ENCODE data around the gene ENTHD1.

ENTHD1 gene

DNA sequence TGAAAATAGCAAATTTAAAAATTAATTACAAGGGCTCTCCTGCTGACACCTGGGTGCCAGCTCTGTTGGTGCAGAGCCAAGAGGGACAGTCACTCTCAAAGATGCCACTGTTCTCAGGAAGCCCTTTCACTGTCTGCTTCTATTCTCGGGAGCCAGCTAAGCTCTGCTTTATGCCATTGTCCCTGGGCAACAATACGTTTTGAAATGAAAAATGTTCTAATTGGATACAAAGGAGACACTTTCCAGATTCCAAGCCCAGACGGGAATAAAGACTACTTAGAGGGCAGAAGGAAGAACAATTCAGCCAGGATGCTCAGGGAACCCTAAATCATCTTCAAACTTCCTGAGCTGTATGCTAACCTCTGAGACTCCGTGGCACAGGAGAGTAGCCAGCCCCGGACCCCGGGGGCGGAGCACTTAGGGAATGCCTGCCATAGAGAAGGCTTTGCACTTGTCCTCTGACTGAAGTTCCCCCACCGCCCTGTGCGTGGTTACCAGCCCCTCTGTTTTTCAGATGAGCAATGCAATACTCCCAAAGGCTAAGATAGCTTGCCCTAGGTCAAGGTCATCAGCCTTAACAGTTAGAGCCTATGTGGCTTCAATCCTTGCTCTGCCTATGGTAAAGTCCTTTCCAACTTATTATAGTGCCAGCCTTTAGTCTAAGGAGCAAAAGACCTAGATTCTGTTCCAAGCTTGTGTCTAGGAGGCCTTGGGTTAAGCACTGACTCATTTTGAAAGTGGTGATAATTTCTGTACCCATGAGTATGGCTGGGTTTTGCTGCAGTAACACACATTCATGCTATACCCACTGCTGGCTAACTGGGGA, 172.1 kb downstream of the ENTHD1 start:
- TF ChIP-seq FOXK2 (IDR thresholded peaks at IDR 0.05) (no peak), BHLHE40 (IDR thresholded peaks at IDR 0.05; ENCODE audit: borderline replicate concordance) (no peak), LEF1 (IDR thresholded peaks at IDR 0.05; ENCODE audit: borderline replicate concordance) (no peak), FOXA1 (IDR thresholded peaks at IDR 0.05) (no peak), SP1 (IDR thresholded peaks at IDR 0.05) (no peak), HDGF (IDR thresholded peaks at IDR 0.05; ENCODE audit: borderline replicate concordance) (no peak), ELF4 (IDR thresholded peaks at IDR 0.05) (no peak), FOXM1 (IDR thresholded peaks at IDR 0.05; ENCODE audit: borderline replicate concordance) (no peak), CTBP1 (IDR thresholded peaks at IDR 0.05; ENCODE audit: borderline replicate concordance) (no peak), SUZ12 (IDR thresholded peaks at IDR 0.05) (no peak), TARDBP (IDR thresholded peaks at IDR 0.05) (no peak)
- TF ChIP-seq, protein P1, sequence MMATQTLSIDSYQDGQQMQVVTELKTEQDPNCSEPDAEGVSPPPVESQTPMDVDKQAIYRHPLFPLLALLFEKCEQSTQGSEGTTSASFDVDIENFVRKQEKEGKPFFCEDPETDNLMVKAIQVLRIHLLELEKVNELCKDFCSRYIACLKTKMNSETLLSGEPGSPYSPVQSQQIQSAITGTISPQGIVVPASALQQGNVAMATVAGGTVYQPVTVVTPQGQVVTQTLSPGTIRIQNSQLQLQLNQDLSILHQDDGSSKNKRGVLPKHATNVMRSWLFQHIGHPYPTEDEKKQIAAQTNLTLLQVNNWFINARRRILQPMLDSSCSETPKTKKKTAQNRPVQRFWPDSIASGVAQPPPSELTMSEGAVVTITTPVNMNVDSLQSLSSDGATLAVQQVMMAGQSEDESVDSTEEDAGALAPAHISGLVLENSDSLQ (IDR thresholded peaks at IDR 0.05), result no peak
- DNase-seq (ENCODE audit: extremely low spot score), result no peak
- ChIA-PET CTCF (no interaction called here), POLR2A (no interaction called here)

DNA sequence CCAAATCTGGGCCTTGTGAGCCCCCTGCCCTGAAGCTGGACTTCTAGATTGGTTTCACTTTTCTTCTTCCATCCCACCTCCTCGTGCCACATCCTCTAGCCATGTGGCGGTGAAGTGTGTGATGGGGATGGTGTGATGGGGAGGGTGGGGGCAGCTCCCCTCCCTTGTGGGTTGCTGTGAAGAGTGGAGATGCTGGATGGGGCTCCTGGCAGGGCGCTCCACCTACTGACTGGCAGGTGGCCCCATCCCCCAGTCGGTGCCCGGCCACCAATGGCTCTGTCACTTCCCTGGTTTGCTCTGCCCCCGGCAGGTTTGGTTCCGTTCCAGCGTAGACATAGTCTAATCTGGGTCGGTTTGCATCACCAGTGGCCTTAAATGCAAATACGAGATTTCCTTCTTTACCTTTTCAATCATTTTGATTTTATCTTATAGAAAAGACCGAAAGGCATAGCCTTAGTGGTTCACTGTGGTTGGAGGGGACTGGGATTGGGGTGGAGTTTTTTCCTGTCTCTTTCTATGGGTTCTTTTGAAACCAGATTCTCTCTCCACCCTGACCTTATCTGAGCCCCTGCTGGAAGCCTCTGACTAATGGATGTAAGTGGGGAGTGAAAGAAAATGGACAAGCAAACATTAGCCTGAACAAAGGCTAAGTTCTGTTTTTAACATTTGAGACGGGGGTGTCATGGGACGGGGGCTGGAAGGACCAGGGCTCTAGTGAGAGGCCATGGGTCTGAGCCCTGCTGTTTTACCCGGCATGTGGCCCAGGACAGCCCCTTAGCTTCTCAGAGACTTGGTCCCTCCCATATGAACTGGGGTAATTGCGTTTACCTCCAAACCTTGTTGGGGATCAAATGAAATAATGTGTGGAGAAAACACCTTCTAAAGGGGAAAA, 173.8 kb downstream of the ENTHD1 start:
- DNase-seq (ENCODE audit: extremely low spot score), result no peak
- ChIA-PET CTCF (no interaction called here), POLR2A (no interaction called here)
- TF ChIP-seq ARNT (IDR thresholded peaks at IDR 0.05) (no peak), TARDBP (IDR thresholded peaks at IDR 0.05) (no peak), ZNF384 (IDR thresholded peaks at IDR 0.05) (no peak), SP1 (IDR thresholded peaks at IDR 0.05) (no peak)

DNA sequence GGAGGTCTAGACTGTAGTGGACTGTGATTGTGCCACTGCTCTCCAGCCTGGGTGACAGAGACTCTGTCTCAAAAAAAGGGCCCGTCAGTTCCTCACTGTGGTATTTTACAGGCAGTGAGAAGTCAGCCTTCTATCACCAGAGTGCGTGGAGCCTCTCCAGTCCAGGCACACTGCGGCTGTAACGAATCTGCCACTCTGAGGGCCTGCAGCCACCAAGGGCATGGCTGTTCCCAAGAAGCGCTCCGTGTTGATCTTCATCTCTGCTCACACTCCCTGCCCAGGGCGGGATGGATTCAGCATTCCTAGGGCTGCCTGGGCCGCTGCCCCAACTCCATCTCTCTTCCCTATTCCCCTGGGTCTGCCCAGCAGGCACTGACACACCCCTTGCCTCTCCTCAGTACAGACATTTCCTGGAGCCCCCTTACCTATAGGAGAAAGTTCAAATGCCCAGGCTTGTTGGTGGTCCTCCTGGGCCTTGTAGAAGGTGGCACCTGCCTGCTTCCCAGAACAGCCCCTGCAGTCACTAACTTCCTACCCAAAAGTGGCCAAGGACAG, 174.6 kb downstream of the ENTHD1 start:
- POLR2A ChIA-PET, result no interaction called here
- TF ChIP-seq NFRKB (IDR thresholded peaks at IDR 0.05) (no peak), ZNF384 (IDR thresholded peaks at IDR 0.05) (no peak), FOXA1 (IDR thresholded peaks at IDR 0.05) (no peak), SP1 (IDR thresholded peaks at IDR 0.05) (no peak), HDGF (IDR thresholded peaks at IDR 0.05; ENCODE audit: borderline replicate concordance) (no peak), LEF1 (IDR thresholded peaks at IDR 0.05; ENCODE audit: borderline replicate concordance) (no peak), ARNT (IDR thresholded peaks at IDR 0.05) (no peak), TARDBP (IDR thresholded peaks at IDR 0.05) (no peak), ELF4 (IDR thresholded peaks at IDR 0.05) (no peak), BHLHE40 (IDR thresholded peaks at IDR 0.05; ENCODE audit: borderline replicate concordance) (no peak), CTBP1 (IDR thresholded peaks at IDR 0.05; ENCODE audit: borderline replicate concordance) (no peak), FOXK2 (IDR thresholded peaks at IDR 0.05) (no peak), L3MBTL2 (conservative IDR thresholded peaks at IDR 0.05) (no peak), FOXM1 (IDR thresholded peaks at IDR 0.05; ENCODE audit: borderline replicate concordance) (no peak), SUZ12 (IDR thresholded peaks at IDR 0.05) (no peak)
- TF ChIP-seq, protein P1 (IDR thresholded peaks at IDR 0.05), result no peak
- CTCF ChIA-PET, result no interaction called here

DNA sequence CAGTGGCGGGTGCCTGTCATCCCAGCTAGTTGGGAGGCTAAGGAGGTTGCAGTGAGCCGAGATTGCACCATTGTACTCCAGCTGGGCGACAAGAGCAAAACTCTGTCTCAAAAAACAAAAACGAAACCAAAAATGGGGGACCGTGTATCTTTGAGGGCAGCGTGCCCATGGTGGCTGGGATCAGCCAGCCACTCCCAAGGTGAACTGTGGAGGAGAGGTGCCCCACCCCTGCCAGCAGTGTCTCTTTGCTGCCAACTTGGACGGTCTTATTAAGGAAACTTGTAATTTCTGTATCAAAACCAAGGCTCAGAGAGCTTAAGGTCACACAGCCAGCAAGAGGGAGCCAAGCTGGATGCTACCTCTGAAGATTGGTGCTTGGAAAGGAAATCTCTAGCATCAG, 175.4 kb downstream of the ENTHD1 start:
- CTCF ChIA-PET, result no interaction called here
- no peak for TF ChIP-seq TARDBP (IDR thresholded peaks at IDR 0.05)
- TF ChIP-seq FOXK2 (IDR thresholded peaks at IDR 0.05), result no peak
- TF ChIP-seq L3MBTL2 (conservative IDR thresholded peaks at IDR 0.05), result no peak
- no peak for TF ChIP-seq SP1 (IDR thresholded peaks at IDR 0.05)
- TF ChIP-seq LEF1 (IDR thresholded peaks at IDR 0.05; ENCODE audit: borderline replicate concordance), result no peak
- no peak for DNase-seq (ENCODE audit: extremely low spot score)
- POLR2A ChIA-PET, result no interaction called here

More for the DNA sequence above, 174.6 kb downstream of the ENTHD1 start:
- no peak for DNase-seq (ENCODE audit: extremely low spot score)

DNA sequence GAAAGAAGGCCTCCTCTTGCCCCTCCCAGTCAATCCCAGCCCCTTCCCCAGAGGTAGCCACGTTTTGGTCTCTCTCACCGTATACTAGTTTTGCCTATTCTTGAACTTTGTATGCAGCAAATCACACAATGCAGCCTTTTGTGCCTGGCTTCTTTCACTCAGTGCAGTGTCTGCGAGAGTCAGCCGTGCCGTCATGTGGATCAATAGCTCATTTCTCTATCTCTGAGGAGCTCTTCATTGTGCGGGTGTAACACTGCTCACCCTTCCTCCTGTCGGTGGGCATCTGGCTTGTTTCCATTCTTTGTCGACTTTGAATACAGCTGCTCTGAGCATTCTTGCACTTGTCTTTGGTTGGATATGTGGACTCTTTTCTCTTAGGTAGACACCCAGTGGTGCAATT, 176.5 kb downstream of the ENTHD1 start:
- ChIA-PET POLR2A (no interaction called here), CTCF (no interaction called here)
- TF ChIP-seq FOXA1 (IDR thresholded peaks at IDR 0.05) (no peak), NFRKB (IDR thresholded peaks at IDR 0.05) (no peak), ARNT (IDR thresholded peaks at IDR 0.05) (no peak), BHLHE40 (IDR thresholded peaks at IDR 0.05; ENCODE audit: borderline replicate concordance) (no peak), ZNF384 (IDR thresholded peaks at IDR 0.05) (no peak), SUZ12 (IDR thresholded peaks at IDR 0.05) (no peak), FOXK2 (IDR thresholded peaks at IDR 0.05) (no peak), SP1 (IDR thresholded peaks at IDR 0.05) (no peak), TARDBP (IDR thresholded peaks at IDR 0.05) (no peak), HDGF (IDR thresholded peaks at IDR 0.05; ENCODE audit: borderline replicate concordance) (no peak), FOXM1 (IDR thresholded peaks at IDR 0.05; ENCODE audit: borderline replicate concordance) (no peak), LEF1 (IDR thresholded peaks at IDR 0.05; ENCODE audit: borderline replicate concordance) (no peak), ELF4 (IDR thresholded peaks at IDR 0.05) (no peak), CTBP1 (IDR thresholded peaks at IDR 0.05; ENCODE audit: borderline replicate concordance) (no peak), L3MBTL2 (conservative IDR thresholded peaks at IDR 0.05) (no peak)
- no peak for DNase-seq (ENCODE audit: extremely low spot score)

DNA sequence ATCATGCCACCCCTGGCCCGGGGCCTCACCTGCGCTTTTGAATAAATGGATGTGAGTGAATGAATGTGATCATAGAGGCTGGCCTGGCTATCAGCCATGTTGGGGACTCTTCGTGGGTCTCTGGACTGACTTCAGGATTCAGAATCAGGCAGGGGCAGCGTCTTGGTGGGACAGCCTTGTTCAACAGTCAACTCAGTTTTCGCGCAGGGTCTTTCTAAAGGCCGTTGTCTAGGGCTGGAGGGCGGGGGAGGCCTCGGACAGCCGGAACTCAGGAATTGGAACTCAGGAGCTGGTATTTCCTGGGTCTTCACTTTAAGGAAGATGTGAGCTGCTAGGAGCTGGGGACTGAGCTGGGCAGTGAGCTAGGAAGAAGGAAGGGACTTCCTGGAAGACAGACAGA, 177.0 kb downstream of the ENTHD1 start:
- TF ChIP-seq L3MBTL2 (conservative IDR thresholded peaks at IDR 0.05) (no peak), ZNF384 (IDR thresholded peaks at IDR 0.05) (no peak), FOXK2 (IDR thresholded peaks at IDR 0.05) (no peak), SUZ12 (IDR thresholded peaks at IDR 0.05) (no peak), FOXA1 (IDR thresholded peaks at IDR 0.05) (no peak)
- CTCF ChIA-PET, result no interaction called here
- POLR2A ChIA-PET, result no interaction called here
- DNase-seq (ENCODE audit: extremely low spot score), result no peak

Measured in HEK293T (cell line).